GM13976 (cell line): ENCODE data around the gene NFYB.

Experiments used
- DNase-seq: peaks from one replicate; pipeline ENCODE4 v3.0.0; 2012; ENCODE audit warnings: low spot score
- in situ Hi-C: fragments of 300-500 bp; cut with MboI; formaldehyde crosslinking; loops from one replicate; pipeline ENCODE4 v1.12.0; 2022; ENCODE audit warnings: low sequenced_read_pairs, mixed read lengths, inconsistent platforms; ENCODE audit not compliant: unreplicated experiment
- TF ChIP-seq, protein P1 (sequence below): IDR thresholded peaks from 2 replicates; pipeline ENCODE4 v1.5.1; 2012; ENCODE audit warnings: borderline replicate concordance, mild to moderate bottlenecking; ENCODE audit not compliant: insufficient read depth; ENCODE audit errors: extremely low read depth, missing control alignments, control extremely low read depth

The NFYB gene

DNA sequence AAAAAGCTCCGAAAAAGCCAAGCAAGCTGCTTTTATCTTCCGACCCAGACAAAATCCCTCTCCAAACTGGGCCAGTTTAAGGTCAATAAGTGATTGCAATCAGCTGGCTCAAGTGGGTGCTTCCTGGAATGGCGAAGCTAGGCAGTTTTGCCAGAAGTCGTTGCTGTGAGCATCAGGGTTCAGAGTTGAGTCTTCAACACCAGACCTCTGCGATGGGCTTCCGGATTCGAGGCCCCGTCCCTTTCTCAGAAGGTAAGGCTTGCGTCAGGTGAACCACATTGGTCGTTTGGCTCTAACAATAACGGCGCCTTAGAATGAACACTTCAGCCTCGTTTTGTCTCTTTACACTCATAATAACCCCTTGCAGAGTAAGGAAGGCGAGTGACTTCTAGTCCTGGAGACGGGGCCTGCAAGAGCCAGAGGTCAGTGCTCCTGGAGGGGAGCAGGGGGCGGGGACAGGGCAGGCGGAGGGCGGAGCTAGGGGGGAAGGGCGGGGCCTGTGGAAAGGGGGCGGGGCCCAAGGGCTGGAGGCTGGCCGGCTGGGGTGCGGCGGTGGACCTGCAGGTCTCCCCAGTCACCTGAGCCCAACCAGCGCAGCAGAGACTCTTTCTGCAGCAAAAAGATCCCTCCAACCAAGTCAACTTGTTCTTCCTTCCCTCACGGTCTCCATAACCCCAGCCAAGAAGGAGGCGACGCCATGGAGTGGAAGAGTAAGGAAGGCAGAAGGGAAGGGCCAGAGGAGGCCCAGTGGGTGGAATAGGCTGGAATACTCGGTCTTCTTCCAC, 34.0 kb upstream of the NFYB start:
- in situ Hi-C loops, result no loop called here
- no peak for DNase-seq
- TF ChIP-seq, protein P1, sequence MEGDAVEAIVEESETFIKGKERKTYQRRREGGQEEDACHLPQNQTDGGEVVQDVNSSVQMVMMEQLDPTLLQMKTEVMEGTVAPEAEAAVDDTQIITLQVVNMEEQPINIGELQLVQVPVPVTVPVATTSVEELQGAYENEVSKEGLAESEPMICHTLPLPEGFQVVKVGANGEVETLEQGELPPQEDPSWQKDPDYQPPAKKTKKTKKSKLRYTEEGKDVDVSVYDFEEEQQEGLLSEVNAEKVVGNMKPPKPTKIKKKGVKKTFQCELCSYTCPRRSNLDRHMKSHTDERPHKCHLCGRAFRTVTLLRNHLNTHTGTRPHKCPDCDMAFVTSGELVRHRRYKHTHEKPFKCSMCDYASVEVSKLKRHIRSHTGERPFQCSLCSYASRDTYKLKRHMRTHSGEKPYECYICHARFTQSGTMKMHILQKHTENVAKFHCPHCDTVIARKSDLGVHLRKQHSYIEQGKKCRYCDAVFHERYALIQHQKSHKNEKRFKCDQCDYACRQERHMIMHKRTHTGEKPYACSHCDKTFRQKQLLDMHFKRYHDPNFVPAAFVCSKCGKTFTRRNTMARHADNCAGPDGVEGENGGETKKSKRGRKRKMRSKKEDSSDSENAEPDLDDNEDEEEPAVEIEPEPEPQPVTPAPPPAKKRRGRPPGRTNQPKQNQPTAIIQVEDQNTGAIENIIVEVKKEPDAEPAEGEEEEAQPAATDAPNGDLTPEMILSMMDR, result no peak

DNA sequence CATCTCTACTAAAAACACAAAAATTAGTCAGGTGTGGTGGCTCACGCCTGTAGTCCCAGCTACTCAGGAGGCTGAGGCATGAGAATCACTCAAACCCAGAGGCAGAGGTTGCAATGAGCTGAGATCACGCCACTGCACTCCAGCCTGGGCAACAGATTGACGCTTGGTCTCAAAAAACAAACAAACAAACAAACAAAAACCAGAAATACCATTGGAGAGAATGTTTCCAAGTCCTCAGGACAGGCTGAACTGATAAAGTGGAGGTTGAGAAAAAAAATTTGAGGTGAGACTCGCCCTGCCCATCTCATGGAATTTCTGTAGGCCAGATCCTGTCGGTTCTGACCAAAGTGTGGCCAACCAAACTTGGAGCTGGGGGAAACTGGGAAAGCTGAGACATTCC, 30.6 kb upstream of the NFYB start:
- in situ Hi-C loops, result no loop called here
- DNase-seq, result no peak
- TF ChIP-seq, protein P1, result no peak

DNA sequence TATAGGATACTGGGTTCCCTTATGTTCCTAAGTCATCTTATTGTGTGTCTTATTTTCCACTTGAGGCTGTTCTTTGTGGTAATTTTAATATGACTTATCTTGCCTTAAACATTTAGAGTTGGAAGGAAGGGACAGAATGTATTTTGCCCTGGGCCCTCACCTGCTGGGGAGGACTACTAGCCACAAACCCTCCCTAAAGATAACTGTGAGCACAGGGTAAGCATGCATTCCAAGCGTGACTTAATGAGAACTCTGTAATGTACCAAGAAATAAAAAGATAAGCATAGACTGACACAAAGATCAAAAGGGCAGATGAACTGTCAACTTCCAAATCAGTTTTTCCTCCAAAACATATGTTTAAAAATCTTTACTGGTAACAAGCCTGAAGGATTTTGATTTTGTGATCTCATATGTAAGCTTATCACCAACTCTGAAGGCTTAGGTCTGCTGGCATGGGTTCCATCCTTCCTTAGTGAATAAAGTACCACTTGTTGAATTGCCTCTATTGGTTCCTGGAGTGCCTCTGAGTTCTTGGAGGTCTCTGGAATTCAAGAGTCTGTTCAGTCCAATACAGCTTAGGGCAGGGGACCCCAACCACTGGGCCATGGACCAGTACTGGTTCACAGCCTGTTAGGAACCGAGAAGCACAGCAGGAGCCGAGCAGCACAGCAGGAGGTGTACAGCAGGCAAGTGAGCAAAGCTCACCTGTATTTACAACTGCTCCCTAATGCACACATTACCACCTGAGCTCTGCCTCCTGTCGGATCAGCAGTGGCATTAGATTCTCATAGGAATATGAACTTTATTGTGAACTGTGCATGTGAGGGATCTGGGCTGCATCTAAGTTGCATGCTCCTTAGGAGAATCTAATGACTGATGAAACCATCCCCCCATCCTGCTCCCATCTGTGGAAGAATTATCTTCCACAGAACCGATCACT, 29.8 kb upstream of the NFYB start:
- DNase-seq, result no peak
- TF ChIP-seq, protein P1, result no peak
- in situ Hi-C loops, result no loop called here

DNA sequence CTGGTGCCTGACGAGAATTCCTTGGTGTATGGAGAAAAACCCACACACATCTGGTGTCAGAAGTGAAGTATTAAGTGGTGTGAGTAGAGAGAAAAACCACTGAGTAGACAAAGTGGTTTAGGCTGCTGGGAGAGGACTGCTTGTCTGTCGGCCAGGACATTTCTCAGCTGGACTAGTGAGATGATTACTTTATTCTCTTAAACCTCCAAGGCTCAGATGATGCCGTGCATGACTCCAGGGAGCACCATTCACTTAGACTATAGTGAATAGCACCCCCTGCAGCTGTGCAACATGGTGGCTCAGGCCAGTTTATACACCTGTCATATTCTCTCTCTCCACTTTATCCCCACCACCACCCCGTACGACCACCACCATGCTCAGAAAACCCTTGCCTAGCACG, 28.5 kb upstream of the NFYB start:
- DNase-seq, result no peak
- in situ Hi-C loops, result no loop called here
- TF ChIP-seq, protein P1, result no peak

DNA sequence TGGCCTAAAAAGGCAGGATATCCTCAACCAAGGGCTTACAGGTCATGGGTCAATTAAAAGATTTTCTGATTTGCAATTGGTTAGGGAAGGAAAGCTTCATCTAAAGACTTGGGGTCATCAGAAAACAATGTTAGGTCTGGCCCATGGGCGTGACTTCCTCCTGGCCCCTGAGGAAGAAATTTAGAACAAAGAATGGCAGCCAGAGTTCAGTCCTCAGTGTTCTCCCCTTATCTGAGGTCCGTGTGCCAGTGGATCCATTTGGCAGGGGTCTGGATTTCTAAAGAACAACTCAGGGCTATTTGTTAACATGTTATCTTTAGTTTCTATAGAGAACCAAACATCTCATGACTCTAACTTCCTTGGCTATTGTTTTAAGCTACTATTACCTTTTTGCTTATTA, 27.8 kb upstream of the NFYB start:
- TF ChIP-seq, protein P1, result no peak
- in situ Hi-C loops, result no loop called here
- DNase-seq, result no peak

DNA sequence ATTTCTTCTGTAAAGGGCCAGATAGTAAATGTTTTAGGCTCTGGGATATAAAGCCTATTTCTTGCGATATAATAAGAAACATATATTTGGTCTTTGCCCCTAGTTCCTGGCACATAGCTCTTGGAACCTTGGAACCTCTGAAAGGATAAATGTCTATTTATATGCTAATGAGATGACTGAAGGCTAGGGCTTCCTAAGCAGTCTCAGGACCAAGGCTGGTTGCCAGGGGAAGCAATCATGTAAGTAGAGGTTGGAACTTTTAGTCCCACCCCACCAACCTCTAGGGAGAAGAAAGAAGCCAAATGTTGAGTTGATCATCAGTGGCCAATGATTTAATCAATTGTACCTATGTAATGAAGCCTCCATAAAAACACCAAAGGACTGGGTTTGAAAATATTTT, 26.6 kb upstream of the NFYB start:
- in situ Hi-C loops, result no loop called here
- DNase-seq, result no peak
- TF ChIP-seq, protein P1, result no peak
